HCT116 (cell line): ENCODE measurements around the gene EGFLAM. TPM values are rescaled to one million over a fixed set of nuclear protein-coding genes. Genes with fewer than 3 reads are reported as not detected.
A peak's percentile ranks its signal among the peaks of the same experiment; 100 is the strongest.

ENCODE experiments used
- ATAC-seq: fragments of 200-7000 bp; cut with Tn5 transposase; 2 replicates; pipeline ENCODE4 v1.9.1; 2020; ENCODE audit warnings: mild to moderate bottlenecking, moderate library complexity
- BruUV-seq: library from RNA; stranded (reverse); fragments of 400-500 nt; replicated peaks from 2 replicates; lab custom pipeline; 2021; lab: Mats Ljungman, UMichigan
- CTCF ChIA-PET: fragments of 300-600 bp; sonication (Branson Sonifier 250); formaldehyde crosslinking; loops from one replicate; lab custom pipeline; 2021; ENCODE audit warnings: antibody characterized with exemption; lab: Charles Lee
- POLR2A ChIA-PET: fragments of 300-600, 350-600 bp; sonication (Branson Sonifier 250); formaldehyde crosslinking; loops from one replicate; lab custom pipeline; 2021; ENCODE audit warnings: antibody characterized with exemption; lab: Charles Lee
- RAD21 ChIA-PET, 2 experiments: fragments of 300-600 bp; sonication (Branson Sonifier 250); formaldehyde crosslinking; loops; one replicate each; lab custom pipeline; 2023; ENCODE audit warnings: low total read pairs in 2 of 2; ENCODE audit not compliant: uncharacterized antibody in 2 of 2, unreplicated experiment in 2 of 2, low non-redundant PET in 1 of 2; lab: Charles Lee
- DNase-seq: peaks from one replicate; pipeline ENCODE4 v3.0.0-alpha.2; 2010; ENCODE audit warnings: low read depth, low spot score
- H2AFZ ChIP-seq: fragments of 200-600 bp; shearing (Covaris generic), sonication (generic); 2 replicates; pipeline ENCODE4 v1.6.1; 2017; ENCODE audit warnings: low read depth, mixed run types, mixed read lengths, antibody characterized with exemption, low read length; ENCODE audit not compliant: poor library complexity, severe bottlenecking
- H3K27ac ChIP-seq: 2 replicates; pipeline ENCODE4 v1.5.1; 2012; ENCODE audit warnings: low read depth, low read length
- H3K27me3 ChIP-seq: fragments of 200-600 bp; sonication (generic); 2 replicates; pipeline ENCODE4 v1.6.1; 2016; ENCODE audit warnings: mixed run types, low read length, mixed read lengths; ENCODE audit not compliant: insufficient read depth
- H3K36me3 ChIP-seq, 2 experiments: fragments of 200-500 bp in 1 of 2; fragments of 200-600 bp in 1 of 2; sonication (Bioruptor generic) in 1 of 2; sonication (generic) in 1 of 2; 2 replicates each; pipeline versions ENCODE4 v1.5.1 to v1.6.1; 2014 to 2016; ENCODE audit warnings: low read length in 2 of 2, inconsistent platforms in 1 of 2, mixed read lengths in 1 of 2, mixed run types in 1 of 2; ENCODE audit not compliant: insufficient read depth in 2 of 2, control insufficient read depth in 1 of 2
- H3K4me1 ChIP-seq, 2 experiments: fragments of 200-600 bp in 1 of 2; sonication (generic) in 1 of 2; 2 replicates each; pipeline versions ENCODE4 v1.5.1 to v1.6.1; 2012 to 2017; ENCODE audit warnings: low read length in 2 of 2, inconsistent platforms in 1 of 2, mild to moderate bottlenecking in 1 of 2, mixed read lengths in 1 of 2, mixed run types in 1 of 2, moderate library complexity in 1 of 2; ENCODE audit not compliant: insufficient read depth in 2 of 2, control insufficient read depth in 1 of 2
- H3K4me2 ChIP-seq: fragments of 200-600 bp; sonication (generic); 2 replicates; pipeline ENCODE4 v1.6.1; 2017; ENCODE audit warnings: mixed run types, low read length, mixed read lengths
- H3K4me3 ChIP-seq, 2 experiments: fragments of 200-600 bp in 1 of 2; sonication (generic) in 1 of 2; replicated peaks in 1 of 2; 2 replicates each; pipeline ENCODE4 v1.5.1; 2011 to 2016; ENCODE audit warnings: low read length in 2 of 2, control low read depth in 1 of 2, low read depth in 1 of 2, mild to moderate bottlenecking in 1 of 2, mixed read lengths in 1 of 2, mixed run types in 1 of 2
- H3K79me2 ChIP-seq: fragments of 200-600 bp; sonication (generic); 2 replicates; pipeline ENCODE4 v1.6.1; 2017; ENCODE audit warnings: mild to moderate bottlenecking, mixed run types, low read length, moderate library complexity, mixed read lengths; ENCODE audit not compliant: insufficient read depth
- H3K9ac ChIP-seq: fragments of 200-600 bp; sonication (generic); 2 replicates; pipeline ENCODE4 v1.6.1; 2016; ENCODE audit warnings: low read length, mixed read lengths
- H3K9me2 ChIP-seq: fragments of 200-600 bp; sonication (generic), shearing (Covaris generic); 2 replicates; pipeline ENCODE4 v1.6.1; 2017; ENCODE audit warnings: mixed run types, mild to moderate bottlenecking, moderate library complexity; ENCODE audit not compliant: insufficient read depth
- H3K9me3 ChIP-seq, 2 experiments: fragments of 200-500 bp in 1 of 2; fragments of 200-600 bp in 1 of 2; sonication (Bioruptor generic) in 1 of 2; sonication (generic) in 1 of 2; 2 replicates each; pipeline ENCODE4 v1.6.1; 2014 to 2017; ENCODE audit warnings: low read length in 2 of 2, mixed read lengths in 2 of 2, inconsistent platforms in 1 of 2, low read depth in 1 of 2, mild to moderate bottlenecking in 1 of 2, mixed run types in 1 of 2, moderate library complexity in 1 of 2; ENCODE audit not compliant: control insufficient read depth in 1 of 2, insufficient read depth in 1 of 2
- H4K20me1 ChIP-seq: fragments of 200-600 bp; sonication (generic), shearing (Covaris generic); 2 replicates; pipeline ENCODE4 v1.6.1; 2017; ENCODE audit warnings: mixed run types, mild to moderate bottlenecking, moderate library complexity; ENCODE audit not compliant: insufficient read depth
- CBX3 ChIP-seq: IDR thresholded peaks from 2 replicates; pipeline ENCODE4 v1.6.1; 2012; ENCODE audit warnings: low read depth
- CEBPB ChIP-seq: IDR thresholded peaks from 2 replicates; pipeline ENCODE4 v1.6.1; 2012; ENCODE audit warnings: low read depth
- ELF1 ChIP-seq: IDR thresholded peaks from 2 replicates; pipeline ENCODE4 v1.6.1; 2012; ENCODE audit warnings: low read depth, borderline replicate concordance
- POLR2AphosphoS5 ChIP-seq: IDR thresholded peaks from 2 replicates; pipeline ENCODE4 v1.6.1; 2011; ENCODE audit warnings: mild to moderate bottlenecking, low read depth, low read length, moderate library complexity
- RAD21 ChIP-seq: IDR thresholded peaks from 2 replicates; pipeline ENCODE4 v1.6.1; 2012; ENCODE audit warnings: low read depth, mild to moderate bottlenecking
- SRF ChIP-seq: IDR thresholded peaks from 2 replicates; pipeline ENCODE4 v1.6.1; 2012; ENCODE audit warnings: low read depth
- TCF7L2 ChIP-seq: IDR thresholded peaks from 2 replicates; pipeline ENCODE4 v1.7.0; 2011; ENCODE audit warnings: borderline replicate concordance, inconsistent platforms; ENCODE audit not compliant: insufficient read depth, insufficient read length; ENCODE audit errors: extremely low read depth
- ZNF274 ChIP-seq: fragments of 200-500 bp; sonication (Bioruptor generic); IDR thresholded peaks from 2 replicates; pipeline ENCODE4 v1.6.1; 2014; ENCODE audit warnings: mild to moderate bottlenecking, low read depth, low read length, inconsistent platforms
- intact Hi-C: fragments of 100-400 bp; cut with micrococcal nuclease; formaldehyde crosslinking; loops from 2 replicates; pipeline ENCODE4 v1.10.0; 2022
- total RNA-seq: library from RNA; stranded (reverse); gene quantifications from one replicate; pipeline ENCODE4 v1.2.1, GENCODE V29; 2021; ENCODE audit not compliant: unreplicated experiment
- TF ChIP-seq, protein P1 (sequence below): IDR thresholded peaks from 2 replicates; pipeline ENCODE4 v1.6.1; 2012
- TF ChIP-seq, protein P2 (sequence below): IDR thresholded peaks from 2 replicates; pipeline ENCODE4 v1.6.1; 2012
- TF ChIP-seq, protein P3 (sequence below): IDR thresholded peaks from 2 replicates; pipeline ENCODE4 v1.6.1; 2011; ENCODE audit warnings: mild to moderate bottlenecking, low read length, moderate library complexity; ENCODE audit not compliant: insufficient replicate concordance; ENCODE audit errors: extremely low read depth

The EGFLAM gene
- total RNA-seq, 1 experiment from 2014 or later = not detected

DNA sequence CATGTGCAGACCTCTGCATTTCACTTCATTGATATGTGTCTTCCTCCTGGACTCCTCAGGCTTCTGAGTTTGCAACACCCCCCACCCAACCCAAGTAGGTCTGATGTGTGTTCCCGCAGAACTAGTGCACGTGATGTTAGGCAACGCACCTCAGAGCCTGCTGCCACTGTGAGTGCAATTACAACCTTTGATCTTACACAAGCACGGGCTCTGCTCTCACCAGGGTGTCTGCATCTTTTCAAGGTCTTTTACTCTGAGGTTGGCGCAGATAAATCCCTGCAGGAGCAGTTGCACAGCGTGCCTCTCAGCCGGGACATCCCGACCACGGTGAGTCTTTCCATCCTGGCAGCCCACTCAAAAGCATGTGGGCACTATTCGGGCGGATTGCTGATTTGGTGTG lies 80.1 kb downstream of the EGFLAM start:
- ATAC-seq = no peak
- no peaks in the 10 kb centered on the region for H3K79me2 ChIP-seq

DNA sequence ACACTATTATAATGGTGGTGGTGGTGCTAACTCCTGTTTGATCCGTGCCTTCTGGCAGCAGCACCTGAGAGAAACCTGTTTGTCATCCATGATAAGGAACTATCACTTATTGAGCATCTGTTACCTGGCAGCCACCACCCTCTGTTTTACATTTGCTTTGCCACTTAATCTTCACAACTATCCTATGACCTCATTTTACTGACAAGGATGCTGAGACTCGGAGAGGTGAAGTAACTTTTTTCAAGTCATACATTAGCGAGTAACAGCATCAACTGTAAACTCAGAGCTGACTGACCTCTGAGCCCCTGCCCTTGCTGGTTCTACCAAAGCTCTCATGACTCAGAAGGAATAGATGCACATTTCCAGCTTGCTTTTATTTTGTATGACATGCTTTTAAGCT lies 81.1 kb downstream of the EGFLAM start:
- Histone ChIP-seq H3K4me3 (no peak overlapping the region), H2AFZ (no peak overlapping the region), H3K27ac (no peak overlapping the region), H3K4me1 (no peaks in the 10 kb centered on the region), H4K20me1 (no peaks in the 10 kb centered on the region), H3K79me2 (no peaks in the 10 kb centered on the region), H3K9ac (no peak overlapping the region), H3K4me2 (no peak overlapping the region), H3K27me3 (peaks cover 14% of the 10 kb centered on the region; the same call in 1 of the 2 replicates), H3K9me3 (no peaks in the 10 kb centered on the region), H3K36me3 (no peaks in the 10 kb centered on the region), H3K9me2 (no peaks in the 10 kb centered on the region)
- ATAC-seq (no peak), DNase-seq (no peak)
- intact Hi-C loops = no loop called here
- BruUV-seq = no TSS peak
- RAD21 ChIA-PET = no interaction called here
- CTCF ChIA-PET = no interaction called here
- POLR2A ChIA-PET = no interaction called here
- TF ChIP-seq SRF (no peak), ELF1 (no peak), CEBPB (no peak), RAD21 (no peak), POLR2AphosphoS5 (no peak), ZNF274 (no peak), CBX3 (no peak), TCF7L2 (no peak)
- TF ChIP-seq, protein P1, sequence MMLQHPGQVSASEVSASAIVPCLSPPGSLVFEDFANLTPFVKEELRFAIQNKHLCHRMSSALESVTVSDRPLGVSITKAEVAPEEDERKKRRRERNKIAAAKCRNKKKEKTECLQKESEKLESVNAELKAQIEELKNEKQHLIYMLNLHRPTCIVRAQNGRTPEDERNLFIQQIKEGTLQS = no peak
- TF ChIP-seq, protein P2, sequence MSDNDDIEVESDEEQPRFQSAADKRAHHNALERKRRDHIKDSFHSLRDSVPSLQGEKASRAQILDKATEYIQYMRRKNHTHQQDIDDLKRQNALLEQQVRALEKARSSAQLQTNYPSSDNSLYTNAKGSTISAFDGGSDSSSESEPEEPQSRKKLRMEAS = no peak
- TF ChIP-seq, protein P3, sequence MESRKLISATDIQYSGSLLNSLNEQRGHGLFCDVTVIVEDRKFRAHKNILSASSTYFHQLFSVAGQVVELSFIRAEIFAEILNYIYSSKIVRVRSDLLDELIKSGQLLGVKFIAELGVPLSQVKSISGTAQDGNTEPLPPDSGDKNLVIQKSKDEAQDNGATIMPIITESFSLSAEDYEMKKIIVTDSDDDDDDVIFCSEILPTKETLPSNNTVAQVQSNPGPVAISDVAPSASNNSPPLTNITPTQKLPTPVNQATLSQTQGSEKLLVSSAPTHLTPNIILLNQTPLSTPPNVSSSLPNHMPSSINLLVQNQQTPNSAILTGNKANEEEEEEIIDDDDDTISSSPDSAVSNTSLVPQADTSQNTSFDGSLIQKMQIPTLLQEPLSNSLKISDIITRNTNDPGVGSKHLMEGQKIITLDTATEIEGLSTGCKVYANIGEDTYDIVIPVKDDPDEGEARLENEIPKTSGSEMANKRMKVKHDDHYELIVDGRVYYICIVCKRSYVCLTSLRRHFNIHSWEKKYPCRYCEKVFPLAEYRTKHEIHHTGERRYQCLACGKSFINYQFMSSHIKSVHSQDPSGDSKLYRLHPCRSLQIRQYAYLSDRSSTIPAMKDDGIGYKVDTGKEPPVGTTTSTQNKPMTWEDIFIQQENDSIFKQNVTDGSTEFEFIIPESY = no peak

More for the DNA sequence above, 80.1 kb downstream of the EGFLAM start:
- BruUV-seq = no TSS peak
- TF ChIP-seq, protein P3 = no peak
- peak; percentile 79 for TF ChIP-seq TCF7L2
- TF ChIP-seq, all 23 proteins: peak for 1
- Histone ChIP-seq H3K27ac (no peak overlapping the region), H3K4me3 (no peak overlapping the region), H3K9ac (no peak overlapping the region), H3K9me2 (no peaks in the 10 kb centered on the region), H3K27me3 (0 out of 2 replicates have a peak, but pooled peaks cover 10% of the 10 kb centered on the region), H3K36me3 (no peaks in the 10 kb centered on the region), H3K9me3 (no peaks in the 10 kb centered on the region), H2AFZ (no peak overlapping the region), H3K4me1 (no peaks in the 10 kb centered on the region), H3K4me2 (no peak overlapping the region), H4K20me1 (no peaks in the 10 kb centered on the region)
- intact Hi-C loops = no loop called here
- RAD21 ChIA-PET = no interaction called here
- POLR2A ChIA-PET = no interaction called here
- CTCF ChIA-PET = no interaction called here
- DNase-seq = no peak
